Amniotic stem cell (primary cell): ENCODE data around the gene PKDCC.

Experiments
- DNase-seq: peaks from one replicate; lab custom pipeline; 2025; lab: John Stamatoyannopoulos, UW

Gene PKDCC

GRCh38 chr2:42047488-42048298 is at the start of gene PKDCC:
PKDCC (plus strand) TSS chr2:42048021; CDS start chr2:42048200, 179 bp downstream.
- DNase-seq, result no peak

- DNase-seq, result no peak
Measured at GRCh38 chr2:41998186-41999127, 49.4 kb upstream of the PKDCC start.

- no peak for DNase-seq
Measured at GRCh38 chr2:41999128-41999480, 48.7 kb upstream of the PKDCC start.

GRCh38 chr2:41999592-42000281 is 48.1 kb upstream of the PKDCC start:
- DNase-seq, result no peak

GRCh38 chr2:42001711-42002201 is 46.1 kb upstream of the PKDCC start:
- DNase-seq, result no peak

GRCh38 chr2:42007551-42007950 is 40.3 kb upstream of the PKDCC start:
- DNase-seq, result no peak

GRCh38 chr2:42008241-42008921 is 39.4 kb upstream of the PKDCC start:
- no peak for DNase-seq

GRCh38 chr2:42009657-42010580 is 37.9 kb upstream of the PKDCC start:
- DNase-seq, result no peak

- DNase-seq, result no peak
Measured at GRCh38 chr2:42010743-42011298, 37.0 kb upstream of the PKDCC start.

GRCh38 chr2:42012137-42012536 is 35.7 kb upstream of the PKDCC start:
- DNase-seq, result no peak

GRCh38 chr2:42012651-42013050 is 35.2 kb upstream of the PKDCC start:
- DNase-seq, result no peak

GRCh38 chr2:42013409-42013808 is 34.4 kb upstream of the PKDCC start:
- DNase-seq, result no peak

GRCh38 chr2:42021464-42021863 is 26.4 kb upstream of the PKDCC start:
- no peak for DNase-seq

- no peak for DNase-seq
Measured at GRCh38 chr2:42025151-42025582, 22.7 kb upstream of the PKDCC start.

- DNase-seq, result no peak
Measured at GRCh38 chr2:42026272-42026671, 21.5 kb upstream of the PKDCC start.

GRCh38 chr2:42028571-42029148 is 19.2 kb upstream of the PKDCC start:
- no peak for DNase-seq

GRCh38 chr2:42029171-42029570 is 18.6 kb upstream of the PKDCC start:
- no peak for DNase-seq

- DNase-seq, result no peak
Measured at GRCh38 chr2:42029639-42030199, 18.1 kb upstream of the PKDCC start.

- DNase-seq, result no peak
Measured at GRCh38 chr2:42030200-42030759, 17.5 kb upstream of the PKDCC start.
